Caco-2 (cell line): ENCODE results near the gene PLCB4. TPM values are rescaled to one million over a fixed set of nuclear protein-coding genes. Genes with fewer than 3 reads are reported as not detected.

Experiments used
- BruUV-seq: library from RNA; stranded (reverse); fragments of 400-500 nt; replicated peaks from 2 replicates; lab custom pipeline; 2021; lab: Mats Ljungman, UMichigan
- CTCF ChIA-PET: fragments of 300-600 bp; sonication (Branson Sonifier 250); formaldehyde crosslinking; loops from one replicate; lab custom pipeline; 2022; ENCODE audit warnings: antibody characterized with exemption; lab: Charles Lee
- POLR2A ChIA-PET: fragments of 300-600 bp; sonication (Branson Sonifier 250); formaldehyde crosslinking; loops from one replicate; lab custom pipeline; 2022; ENCODE audit warnings: antibody characterized with exemption; lab: Charles Lee
- DNase-seq, 2 experiments: peaks; one replicate each; pipeline versions ENCODE4 v3.0.0 to v3.0.0-alpha.2; 2020 to 2022
- H3K27me3 ChIP-seq: replicated peaks from 2 replicates; pipeline ENCODE4 v1.6.0; 2011; ENCODE audit warnings: low read length; ENCODE audit not compliant: control insufficient read depth, insufficient read depth
- H3K36me3 ChIP-seq: 2 replicates; pipeline ENCODE4 v1.5.1; 2011; ENCODE audit warnings: low read length; ENCODE audit not compliant: control insufficient read depth, insufficient read depth
- H3K4me1 ChIP-seq: fragments of 250-450 bp; sonication (Bioruptor Pico); 2 replicates; pipeline ENCODE4 v1.5.1; 2020; ENCODE audit warnings: mild to moderate bottlenecking
- H3K4me3 ChIP-seq: 2 replicates; pipeline ENCODE4 v1.5.1; 2011; ENCODE audit warnings: low read depth, mild to moderate bottlenecking, control low read depth, low read length
- H3K9me3 ChIP-seq: fragments of 250-450 bp; sonication (Bioruptor Pico); 2 replicates; pipeline ENCODE4 v1.5.1; 2020; ENCODE audit warnings: mild to moderate bottlenecking, moderate library complexity
- H3K27ac Mint-ChIP-seq: one replicate; pipeline ENCODE4 v1.8.0; 2022; ENCODE audit warnings: mixed read lengths; ENCODE audit not compliant: unreplicated experiment
- H3K27me3 Mint-ChIP-seq: one replicate; pipeline ENCODE4 v1.8.0; 2022; ENCODE audit warnings: mixed read lengths; ENCODE audit not compliant: insufficient read depth, unreplicated experiment
- H3K36me3 Mint-ChIP-seq: one replicate; pipeline ENCODE4 v1.8.0; 2022; ENCODE audit warnings: mild to moderate bottlenecking, mixed read lengths; ENCODE audit not compliant: insufficient read depth, unreplicated experiment
- H3K4me1 Mint-ChIP-seq: one replicate; pipeline ENCODE4 v1.8.0; 2022; ENCODE audit warnings: low read depth, mixed read lengths; ENCODE audit not compliant: unreplicated experiment
- H3K4me3 Mint-ChIP-seq: one replicate; pipeline ENCODE4 v1.8.0; 2022; ENCODE audit warnings: mild to moderate bottlenecking, moderate library complexity, mixed read lengths; ENCODE audit not compliant: unreplicated experiment
- H3K9me3 Mint-ChIP-seq: one replicate; pipeline ENCODE4 v1.8.0; 2022; ENCODE audit warnings: mixed read lengths; ENCODE audit not compliant: unreplicated experiment
- intact Hi-C: fragments of 100-400 bp; cut with micrococcal nuclease; formaldehyde crosslinking; loops from one replicate; pipeline ENCODE4 v1.10.0; 2022; ENCODE audit not compliant: unreplicated experiment
- total RNA-seq: library from RNA; stranded (reverse); gene quantifications from 2 replicates; pipeline ENCODE4 v1.2.3, GENCODE V29; 2022
- TF ChIP-seq, protein P1 (sequence below), 2 experiments: fragments of 200-600 bp in 1 of 2; IDR thresholded peaks; 1 replicate in 1 of 2; 2 replicates in 1 of 2; pipeline versions ENCODE4 v1.5.1 to v1.8.0; 2011 to 2022; ENCODE audit warnings: antibody characterized with exemption in 1 of 2, control low read depth in 1 of 2, inconsistent platforms in 1 of 2, low read depth in 1 of 2, low read length in 1 of 2, mild to moderate bottlenecking in 1 of 2, moderate library complexity in 1 of 2; ENCODE audit not compliant: insufficient read depth in 1 of 2, severe bottlenecking in 1 of 2, unreplicated experiment in 1 of 2

PLCB4 gene
- total RNA-seq, 1 experiment from 2014 or later: 3.0 TPM

DNA sequence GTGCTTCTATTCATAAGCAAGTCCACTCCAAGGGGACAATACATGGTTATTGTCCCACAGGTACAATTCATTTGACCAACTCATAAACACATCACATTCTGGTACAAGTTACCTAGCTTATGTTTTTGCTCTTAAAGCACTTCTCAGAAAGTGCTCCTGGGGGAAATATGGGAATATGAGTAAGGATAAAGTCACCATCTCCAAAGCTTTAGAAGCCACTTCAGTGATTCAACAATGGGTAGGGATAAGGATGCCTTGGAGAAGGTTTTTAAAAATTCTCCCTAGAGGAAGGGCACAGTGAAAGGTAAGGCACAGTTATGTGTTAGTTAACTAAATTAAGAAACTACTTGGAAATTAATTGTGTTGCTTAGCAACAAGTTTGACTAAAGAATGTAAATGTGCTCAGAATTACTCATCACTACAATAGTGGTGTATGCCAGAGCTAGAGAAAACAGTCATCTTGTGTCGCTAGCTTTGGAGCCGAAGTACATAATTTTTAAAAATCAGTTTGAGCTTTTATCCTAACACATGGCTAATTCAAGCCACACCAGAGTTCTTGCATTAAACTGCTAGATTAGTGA lies 406.0 kb downstream of the PLCB4 start:
- no peaks in the 10 kb centered on the region for H3K4me1 Mint-ChIP-seq
- Histone ChIP-seq H3K4me1 (no peaks in the 10 kb centered on the region), H3K9me3 (no peaks in the 10 kb centered on the region; the same call in 1 of the 2 replicates), H3K4me3 (no peak overlapping the region), H3K27me3 (no peaks in the 10 kb centered on the region), H3K36me3 (no peaks in the 10 kb centered on the region)
- H3K27me3 Mint-ChIP-seq: no peaks in the 10 kb centered on the region
- TF ChIP-seq, protein P1, sequence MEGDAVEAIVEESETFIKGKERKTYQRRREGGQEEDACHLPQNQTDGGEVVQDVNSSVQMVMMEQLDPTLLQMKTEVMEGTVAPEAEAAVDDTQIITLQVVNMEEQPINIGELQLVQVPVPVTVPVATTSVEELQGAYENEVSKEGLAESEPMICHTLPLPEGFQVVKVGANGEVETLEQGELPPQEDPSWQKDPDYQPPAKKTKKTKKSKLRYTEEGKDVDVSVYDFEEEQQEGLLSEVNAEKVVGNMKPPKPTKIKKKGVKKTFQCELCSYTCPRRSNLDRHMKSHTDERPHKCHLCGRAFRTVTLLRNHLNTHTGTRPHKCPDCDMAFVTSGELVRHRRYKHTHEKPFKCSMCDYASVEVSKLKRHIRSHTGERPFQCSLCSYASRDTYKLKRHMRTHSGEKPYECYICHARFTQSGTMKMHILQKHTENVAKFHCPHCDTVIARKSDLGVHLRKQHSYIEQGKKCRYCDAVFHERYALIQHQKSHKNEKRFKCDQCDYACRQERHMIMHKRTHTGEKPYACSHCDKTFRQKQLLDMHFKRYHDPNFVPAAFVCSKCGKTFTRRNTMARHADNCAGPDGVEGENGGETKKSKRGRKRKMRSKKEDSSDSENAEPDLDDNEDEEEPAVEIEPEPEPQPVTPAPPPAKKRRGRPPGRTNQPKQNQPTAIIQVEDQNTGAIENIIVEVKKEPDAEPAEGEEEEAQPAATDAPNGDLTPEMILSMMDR (IDR thresholded peaks at IDR 0.05; ENCODE audit: insufficient read depth in 1 of 2, low read depth in 1 of 2, low read length in 1 of 2, severe bottlenecking in 1 of 2, unreplicated experiment in 1 of 2): no peak
- H3K9me3 Mint-ChIP-seq: no peaks in the 10 kb centered on the region
- CTCF ChIA-PET: no interaction called here
- no TSS peak for BruUV-seq
- DNase-seq: no peak
- H3K36me3 Mint-ChIP-seq: no peaks in the 10 kb centered on the region
- POLR2A ChIA-PET: no interaction called here
- intact Hi-C loops: no loop called here
- H3K4me3 Mint-ChIP-seq: no peak overlapping the region
- H3K27ac Mint-ChIP-seq: no peak overlapping the region

DNA sequence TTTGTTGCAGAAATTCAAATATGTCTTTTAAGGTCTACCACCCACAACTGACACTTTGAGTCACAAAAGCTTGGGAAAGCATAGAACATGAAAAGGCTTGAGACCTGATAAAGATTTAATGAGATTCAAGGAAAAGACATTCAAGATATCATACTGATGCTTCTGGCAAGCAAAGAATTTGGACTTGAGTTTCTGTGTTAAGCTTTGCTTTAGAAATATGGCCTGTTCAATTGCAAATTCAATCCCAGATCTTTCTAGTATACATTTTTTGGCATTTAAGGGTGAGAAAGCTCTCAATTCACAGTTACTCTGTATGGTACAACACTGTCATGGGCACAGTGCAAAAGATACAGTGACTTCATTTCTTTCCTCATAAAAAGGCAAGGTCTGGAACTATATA lies 406.6 kb downstream of the PLCB4 start:
- no peak overlapping the region for H3K27ac Mint-ChIP-seq
- Histone ChIP-seq H3K4me3 (no peak overlapping the region), H3K4me1 (no peaks in the 10 kb centered on the region), H3K9me3 (no peaks in the 10 kb centered on the region; the same call in 1 of the 2 replicates), H3K36me3 (no peaks in the 10 kb centered on the region), H3K27me3 (no peaks in the 10 kb centered on the region)
- ChIA-PET CTCF (no interaction called here), POLR2A (no interaction called here)
- H3K36me3 Mint-ChIP-seq: no peaks in the 10 kb centered on the region
- no peaks in the 10 kb centered on the region for H3K4me1 Mint-ChIP-seq
- H3K4me3 Mint-ChIP-seq: no peak overlapping the region
- DNase-seq: no peak
- TF ChIP-seq, protein P1 (IDR thresholded peaks at IDR 0.05; ENCODE audit: insufficient read depth in 1 of 2, low read depth in 1 of 2, low read length in 1 of 2, severe bottlenecking in 1 of 2, unreplicated experiment in 1 of 2): no peak
- BruUV-seq: no TSS peak
- H3K9me3 Mint-ChIP-seq: no peaks in the 10 kb centered on the region
- H3K27me3 Mint-ChIP-seq: no peaks in the 10 kb centered on the region
- intact Hi-C loops: no loop called here

DNA sequence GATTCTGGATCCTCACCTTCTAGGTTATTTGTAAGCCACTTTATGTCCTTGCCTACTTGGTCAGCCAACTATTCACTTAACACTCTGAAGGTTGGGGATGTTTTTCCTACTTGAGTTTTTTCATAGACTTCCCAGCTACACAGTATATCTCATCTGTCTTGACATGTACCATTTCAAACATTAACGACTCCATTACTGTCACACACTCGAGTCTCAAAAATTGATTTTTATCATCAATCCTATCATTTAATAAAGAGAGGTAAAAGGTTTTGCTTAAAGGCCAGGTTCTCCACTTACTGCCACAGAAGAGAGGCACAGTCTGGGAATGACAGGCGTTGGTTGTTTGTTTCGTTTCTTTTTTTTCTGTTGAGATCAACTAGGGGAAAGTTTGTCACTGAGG lies 407.3 kb downstream of the PLCB4 start:
- H3K27me3 Mint-ChIP-seq: no peaks in the 10 kb centered on the region
- H3K4me3 Mint-ChIP-seq: no peak overlapping the region
- no peaks in the 10 kb centered on the region for H3K27me3 ChIP-seq
- H3K4me1 ChIP-seq: no peaks in the 10 kb centered on the region
- H3K4me1 Mint-ChIP-seq: no peaks in the 10 kb centered on the region
- CTCF ChIA-PET: no interaction called here
- BruUV-seq: no TSS peak
- no peak overlapping the region for H3K4me3 ChIP-seq
- H3K36me3 ChIP-seq: no peaks in the 10 kb centered on the region
- intact Hi-C loops: no loop called here
- POLR2A ChIA-PET: interaction anchor here (0.6 kb wide), 1 partner anchor 96 kb away, joined by 3 read pairs; no protein-coding TSS in a partner anchor
- no peaks in the 10 kb centered on the region for H3K9me3 Mint-ChIP-seq
- no peak overlapping the region for H3K27ac Mint-ChIP-seq
- TF ChIP-seq, protein P1 (IDR thresholded peaks at IDR 0.05; ENCODE audit: insufficient read depth in 1 of 2, low read depth in 1 of 2, low read length in 1 of 2, severe bottlenecking in 1 of 2, unreplicated experiment in 1 of 2): no peak
- DNase-seq: no peak
- H3K9me3 ChIP-seq: no peaks in the 10 kb centered on the region; the same call in 1 of the 2 replicates
- H3K36me3 Mint-ChIP-seq: no peaks in the 10 kb centered on the region
